ENCODE data around the gene TBXA2R. TPM values are rescaled to one million over a fixed set of nuclear protein-coding genes. Genes with fewer than 3 reads are reported as not detected.

TBXA2R gene
- total RNA-seq, 1 experiment from 2014 or later: not detected

- Histone ChIP-seq H3K4me1 (replicated peaks; ENCODE audit: insufficient read depth) (no peaks in the 10 kb centered on the region), H3K4me3 (no peak overlapping the region), H4K20me1 (ENCODE audit: insufficient read depth) (no peaks in the 10 kb centered on the region; the same call in 1 of the 2 replicates), H3K79me2 (ENCODE audit: low read depth) (no peaks in the 10 kb centered on the region), H3K4me2 (no peak overlapping the region), H3K9me2 (ENCODE audit: insufficient read depth) (no peaks in the 10 kb centered on the region), H2AFZ (no peak overlapping the region), H3K36me3 (ENCODE audit: low read depth) (no peaks in the 10 kb centered on the region), H3K27me3 (ENCODE audit: insufficient read depth, low read depth) (no peaks in the 10 kb centered on the region), H3K27ac (no peak overlapping the region), H3F3A (ENCODE audit: insufficient read depth, low read depth) (peaks cover 4% of the 10 kb centered on the region; the same call in 1 of the 2 replicates), H3K9me3 (ENCODE audit: insufficient read depth, low read depth) (no peaks in the 10 kb centered on the region)
- no TSS peak for BruUV-seq (replicated peaks)
- no peak for DNase-seq
- CTCF ChIA-PET: no interaction called here
- TF ChIP-seq EZH2 (IDR thresholded peaks at IDR 0.05; ENCODE audit: low read depth) (no peak), CTCF (conservative IDR thresholded peaks at IDR 0.05) (no peak)
- intact Hi-C loops (cut with micrococcal nuclease; ENCODE audit: unreplicated experiment): loop anchor here (5.0 kb wide), 1 partner anchor 661 kb away; no protein-coding TSS in a partner anchor
- POLR2A ChIA-PET (ENCODE audit: unreplicated experiment): interaction anchor here (0.6 kb wide), 1 partner anchor 596 kb away, joined by 14 read pairs; no protein-coding TSS in a partner anchor
These were observed 60.6 kb downstream of the TBXA2R start for GRCh38 chr19:3546119-3546518.

DNA sequence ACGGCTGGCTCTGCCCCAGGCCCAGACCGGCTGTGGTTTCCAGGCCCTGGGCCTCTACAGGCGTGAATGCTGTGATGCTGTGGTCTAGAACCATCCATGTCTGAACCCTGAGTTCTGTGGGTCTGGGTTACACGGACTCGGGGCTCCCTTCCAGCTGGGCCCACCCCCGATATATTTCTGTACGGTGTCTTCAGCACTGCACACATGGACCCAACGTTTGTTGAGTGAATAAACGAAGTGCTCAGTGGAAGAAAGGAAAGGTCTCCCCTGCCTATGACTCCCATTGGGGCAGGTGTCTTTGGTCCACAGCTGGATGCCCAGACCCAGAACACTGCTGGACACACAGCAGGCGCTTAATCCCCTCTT lies 61.0 kb downstream of the TBXA2R start:
- Histone ChIP-seq H4K20me1 (ENCODE audit: insufficient read depth) (no peaks in the 10 kb centered on the region; the same call in 1 of the 2 replicates), H3F3A (ENCODE audit: insufficient read depth, low read depth) (peaks cover 4% of the 10 kb centered on the region; the same call in 1 of the 2 replicates), H3K27ac (no peak overlapping the region), H3K4me2 (no peak overlapping the region), H3K36me3 (ENCODE audit: low read depth) (no peaks in the 10 kb centered on the region), H3K79me2 (ENCODE audit: low read depth) (no peaks in the 10 kb centered on the region), H3K9me2 (ENCODE audit: insufficient read depth) (no peaks in the 10 kb centered on the region), H3K4me3 (no peak overlapping the region), H3K4me1 (replicated peaks; ENCODE audit: insufficient read depth) (no peaks in the 10 kb centered on the region), H2AFZ (no peak overlapping the region), H3K9me3 (ENCODE audit: insufficient read depth, low read depth) (no peaks in the 10 kb centered on the region), H3K27me3 (ENCODE audit: insufficient read depth, low read depth) (no peaks in the 10 kb centered on the region)
- no peak for TF ChIP-seq CTCF (conservative IDR thresholded peaks at IDR 0.05)
- no peak for TF ChIP-seq EZH2 (IDR thresholded peaks at IDR 0.05; ENCODE audit: low read depth)
- ChIA-PET CTCF (no interaction called here), POLR2A (ENCODE audit: unreplicated experiment) (interaction anchor here (0.6 kb wide), 1 partner anchor 857 kb away, joined by 4 read pairs; the partner anchor contains the start of gene CHAF1A)
- no peak for DNase-seq
- no TSS peak for BruUV-seq (replicated peaks)
- intact Hi-C loops (cut with micrococcal nuclease; ENCODE audit: unreplicated experiment): loop anchor here (1.0 to 5.0 kb wide), 2 partner anchors 73 to 662 kb away; no protein-coding TSS in a partner anchor

GRCh38 chr19:3544742-3545668 lies 61.7 kb downstream of the TBXA2R start:
- Histone ChIP-seq H3K9me3 (ENCODE audit: insufficient read depth, low read depth) (no peaks in the 10 kb centered on the region), H3F3A (ENCODE audit: insufficient read depth, low read depth) (peaks cover 4% of the 10 kb centered on the region; the same call in 1 of the 2 replicates), H3K9me2 (ENCODE audit: insufficient read depth) (no peaks in the 10 kb centered on the region), H2AFZ (no peak overlapping the region), H3K4me3 (no peak overlapping the region), H4K20me1 (ENCODE audit: insufficient read depth) (no peaks in the 10 kb centered on the region; the same call in 1 of the 2 replicates), H3K4me1 (replicated peaks; ENCODE audit: insufficient read depth) (no peaks in the 10 kb centered on the region), H3K36me3 (ENCODE audit: low read depth) (no peaks in the 10 kb centered on the region), H3K79me2 (ENCODE audit: low read depth) (no peaks in the 10 kb centered on the region), H3K27ac (no peak overlapping the region), H3K4me2 (no peak overlapping the region), H3K27me3 (ENCODE audit: insufficient read depth, low read depth) (no peaks in the 10 kb centered on the region)
- CTCF ChIA-PET: interaction anchor here (0.8 kb wide), 1 partner anchor 12 kb away, joined by 3 read pairs; no protein-coding TSS in a partner anchor
- intact Hi-C loops (cut with micrococcal nuclease; ENCODE audit: unreplicated experiment): loop anchor here (1.0 to 5.0 kb wide), 2 partner anchors 73 to 662 kb away; no protein-coding TSS in a partner anchor
- POLR2A ChIA-PET (ENCODE audit: unreplicated experiment): interaction anchor here (0.6 kb wide), 1 partner anchor 857 kb away, joined by 4 read pairs; the partner anchor contains the start of gene CHAF1A
- DNase-seq: peak; percentile 48 to 68
- TF ChIP-seq CTCF (conservative IDR thresholded peaks at IDR 0.05) (peak; percentile 86), EZH2 (IDR thresholded peaks at IDR 0.05; ENCODE audit: low read depth) (no peak)
- no TSS peak for BruUV-seq (replicated peaks)

Other genes with a start within 250 kb of the TBXA2R start
- 71.1 and 75.6 TPM in 2 replicates for gene NFIC, start 240.3 kb downstream of the TBXA2R start, total RNA-seq (2021)
- gene SMIM24, start 126.3 kb downstream of the TBXA2R start, total RNA-seq (2021): not detected in 2 replicates
- not detected in 2 replicates for gene SMIM44, start 123.4 kb downstream of the TBXA2R start, total RNA-seq (2021)
- 7.7 and 11.7 TPM in 2 replicates for gene DOHH, start 106.2 kb downstream of the TBXA2R start, total RNA-seq (2021)
- gene FZR1, start 100.6 kb downstream of the TBXA2R start, total RNA-seq (2021): 57.0 and 60.4 TPM in 2 replicates
- gene TEKTIP1, start 67.7 kb downstream of the TBXA2R start, total RNA-seq (2021): 4.7 and 4.9 TPM in 2 replicates
- 62.0 and 70.0 TPM in 2 replicates for gene MFSD12, start 49.3 kb downstream of the TBXA2R start, total RNA-seq (2021)
- gene HMG20B, start 33.9 kb downstream of the TBXA2R start, total RNA-seq (2021): 115 and 136 TPM in 2 replicates
- 0.13 TPM in 1 of 2 replicates, not detected in the other for gene GIPC3, start 21.4 kb downstream of the TBXA2R start, total RNA-seq (2021)
- 17.2 and 18.6 TPM in 2 replicates for gene CACTIN, start 19.9 kb upstream of the TBXA2R start, total RNA-seq (2021)
- gene PIP5K1C, start 93.6 kb upstream of the TBXA2R start, total RNA-seq (2021): 19.1 and 20.0 TPM in 2 replicates
- 56.8 and 71.5 TPM in 2 replicates for gene TJP3, start 101.5 kb upstream of the TBXA2R start, total RNA-seq (2021)
- gene APBA3, start 154.8 kb upstream of the TBXA2R start, total RNA-seq (2021): 16.0 and 22.1 TPM in 2 replicates
- gene MRPL54, start 155.8 kb upstream of the TBXA2R start, total RNA-seq (2021): 31.6 and 42.0 TPM in 2 replicates
- not detected in 2 replicates for gene RAX2, start 165.4 kb upstream of the TBXA2R start, total RNA-seq (2021)
- not detected in 2 replicates for gene MATK, start 179.5 kb upstream of the TBXA2R start, total RNA-seq (2021)

Data from PC-9 (cell line).